Gastrocnemius medialis (tissue), 4 donors: ENCODE measurements around the gene B4GALT6. TPM values are rescaled to one million over a fixed set of nuclear protein-coding genes. Genes with fewer than 3 reads are reported as not detected.

Source experiments
- ATAC-seq, 2 donors: fragments of 150-250 bp; one replicate each; pipeline ENCODE4 v1.9.1; 2016
- DNase-seq, 2 donors: peaks; one replicate each; pipeline ENCODE4 v3.0.0-alpha.2; 2019
- H3K27ac ChIP-seq, 4 donors: fragments of 200-600 bp; sonication (generic); 1 replicate in 1 of 4; 2 replicates in 3 of 4; pipeline ENCODE4 v1.5.1; 2016 to 2018; ENCODE audit warnings: mild to moderate bottlenecking in 2 of 4, moderate library complexity in 1 of 4
- H3K27me3 ChIP-seq, 3 donors: fragments of 200-600 bp; sonication (generic) in 2 of 3; 1 replicate in 1 of 3; 2 replicates in 2 of 3; pipeline versions ENCODE4 v1.5.1 to v1.6.0; 2016 to 2019; ENCODE audit warnings: mild to moderate bottlenecking in 1 of 3, moderate library complexity in 1 of 3
- H3K36me3 ChIP-seq, 2 donors: fragments of 200-600 bp; sonication (generic) in 1 of 2; one replicate each; pipeline ENCODE4 v1.5.1; 2017 to 2018
- H3K4me1 ChIP-seq, 2 donors: fragments of 200-600 bp; sonication (generic) in 1 of 2; one replicate each; pipeline ENCODE4 v1.5.1; 2016 to 2017; ENCODE audit warnings: mild to moderate bottlenecking in 2 of 2
- H3K4me3 ChIP-seq, 4 donors: fragments of 200-600 bp; sonication (generic) in 3 of 4; 1 replicate in 1 of 4; 2 replicates in 3 of 4; pipeline ENCODE4 v1.5.1; 2016 to 2019; ENCODE audit warnings: mild to moderate bottlenecking in 2 of 4
- H3K9me3 ChIP-seq, 3 donors: fragments of 200-600 bp; sonication (generic) in 2 of 3; 1 replicate in 1 of 3; 2 replicates in 2 of 3; pipeline ENCODE4 v1.5.1; 2016 to 2019
- CTCF ChIP-seq, 5 experiments: fragments of 450-650 bp in 3 of 5; fragments of 200-600 bp in 2 of 5; sonication (generic) in 2 of 5; IDR thresholded peaks in 4 of 5; conservative IDR thresholded peaks in 1 of 5; 1 replicate in 4 of 5; 2 replicates in 1 of 5; pipeline ENCODE4 v1.5.1; 2016 to 2019; ENCODE audit warnings: antibody characterized with exemption in 5 of 5, mild to moderate bottlenecking in 3 of 5, moderate library complexity in 3 of 5
- POLR2A ChIP-seq, 2 donors: fragments of 450-650 bp; IDR thresholded peaks; one replicate each; pipeline ENCODE4 v1.6.1; 2017; ENCODE audit warnings: antibody characterized with exemption in 2 of 2, mild to moderate bottlenecking in 2 of 2, moderate library complexity in 2 of 2
- in situ Hi-C, 4 donors: fragments of 200-750 bp; cut with MboI; loops; one replicate each; pipeline versions ENCODE4 v1.15.0 to v1.8.0; 2017; ENCODE audit warnings: low sequenced_read_pairs in 4 of 4
- intact Hi-C: fragments of 100-400 bp; cut with DNase I; formaldehyde crosslinking; loops from one replicate; pipeline ENCODE4 v1.15.1; 2023; ENCODE audit warnings: low total_unique reads
- total RNA-seq, 4 donors: library from RNA; depleted of rRNA; stranded (reverse); fragments of >200 nt; gene quantifications; one replicate each; pipeline versions ENCODE4 v1.1.0 to v1.2.3, GENCODE V29; 2016

Gene B4GALT6
- total RNA-seq, 4 donors from 2014 or later: 0.85 to 2.9 (median 1.9) TPM

- in situ Hi-C loops: no loop called here
- intact Hi-C loops: no loop called here
- H3K36me3 ChIP-seq: no peaks in the 10 kb centered on the region
These were observed 39.0 kb downstream of the B4GALT6 start for GRCh38 chr18:31645411-31645810.

GRCh38 chr18:31643003-31643402 lies 41.4 kb downstream of the B4GALT6 start:
- in situ Hi-C loops (no loop called here), intact Hi-C loops (no loop called here)
- Histone ChIP-seq H3K36me3 (no peaks in the 10 kb centered on the region), H3K27me3 (no peaks in the 10 kb centered on the region), H3K9me3 (no peaks in the 10 kb centered on the region), H3K27ac (no peak overlapping the region), H3K4me3 (no peak overlapping the region), H3K4me1 (peaks cover 0 to 4% of the 10 kb centered on the region in 2 donors)
- ATAC-seq (no peak), DNase-seq (no peak)
- TF ChIP-seq CTCF (IDR thresholded peaks at IDR 0.05 in 4 of 5, conservative IDR thresholded peaks at IDR 0.05 in 1 of 5): no peak

More at GRCh38 chr18:31645411-31645810, 39.0 kb downstream of the B4GALT6 start:
- ATAC-seq (no peak), DNase-seq (no peak)
- H3K4me1 ChIP-seq: peaks cover 0 to 4% of the 10 kb centered on the region in 2 donors
- H3K9me3 ChIP-seq: no peaks in the 10 kb centered on the region
- no peak overlapping the region for H3K4me3 ChIP-seq
- H3K27ac ChIP-seq: no peak overlapping the region
- TF ChIP-seq POLR2A (IDR thresholded peaks at IDR 0.05) (no peak), CTCF (IDR thresholded peaks at IDR 0.05 in 4 of 5, conservative IDR thresholded peaks at IDR 0.05 in 1 of 5) (no peak)
- no peaks in the 10 kb centered on the region for H3K27me3 ChIP-seq

GRCh38 chr18:31637445-31637844 lies 46.9 kb downstream of the B4GALT6 start:
- Histone ChIP-seq H3K9me3 (no peaks in the 10 kb centered on the region), H3K27me3 (no peaks in the 10 kb centered on the region), H3K36me3 (peaks cover 0 to 9% of the 10 kb centered on the region in 2 donors), H3K27ac (no peak overlapping the region), H3K4me1 (no peaks in the 10 kb centered on the region), H3K4me3 (no peak overlapping the region)
- intact Hi-C loops: no loop called here
- ATAC-seq: no peak
- no peak for DNase-seq
- in situ Hi-C loops: no loop called here
- TF ChIP-seq CTCF (IDR thresholded peaks at IDR 0.05 in 4 of 5, conservative IDR thresholded peaks at IDR 0.05 in 1 of 5): no peak
- no peak for TF ChIP-seq POLR2A (IDR thresholded peaks at IDR 0.05)

GRCh38 chr18:31636387-31636786 lies 48.0 kb downstream of the B4GALT6 start:
- intact Hi-C loops: no loop called here
- Histone ChIP-seq H3K27ac (no peak overlapping the region), H3K4me3 (no peak overlapping the region), H3K27me3 (no peaks in the 10 kb centered on the region), H3K36me3 (peaks cover 0 to 9% of the 10 kb centered on the region in 2 donors), H3K4me1 (no peaks in the 10 kb centered on the region), H3K9me3 (no peaks in the 10 kb centered on the region)
- no peak for ATAC-seq
- no peak for TF ChIP-seq POLR2A (IDR thresholded peaks at IDR 0.05)
- TF ChIP-seq CTCF (IDR thresholded peaks at IDR 0.05 in 4 of 5, conservative IDR thresholded peaks at IDR 0.05 in 1 of 5): no peak
- in situ Hi-C loops: no loop called here
- DNase-seq: no peak

- in situ Hi-C loops (no loop called here), intact Hi-C loops (no loop called here)
- TF ChIP-seq POLR2A (IDR thresholded peaks at IDR 0.05): no peak
- TF ChIP-seq CTCF (IDR thresholded peaks at IDR 0.05 in 4 of 5, conservative IDR thresholded peaks at IDR 0.05 in 1 of 5): no peak
- no peaks in the 10 kb centered on the region for H3K9me3 ChIP-seq
- H3K27me3 ChIP-seq: no peaks in the 10 kb centered on the region
- no peaks in the 10 kb centered on the region for H3K4me1 ChIP-seq
- DNase-seq (no peak), ATAC-seq (no peak)
- peaks cover 0 to 9% of the 10 kb centered on the region in 2 donors for H3K36me3 ChIP-seq
- H3K4me3 ChIP-seq: no peak overlapping the region
- no peak overlapping the region for H3K27ac ChIP-seq
These were observed 50.1 kb downstream of the B4GALT6 start for GRCh38 chr18:31634331-31634713.
